ENCODE measurements around the gene BACE2.

DNA sequence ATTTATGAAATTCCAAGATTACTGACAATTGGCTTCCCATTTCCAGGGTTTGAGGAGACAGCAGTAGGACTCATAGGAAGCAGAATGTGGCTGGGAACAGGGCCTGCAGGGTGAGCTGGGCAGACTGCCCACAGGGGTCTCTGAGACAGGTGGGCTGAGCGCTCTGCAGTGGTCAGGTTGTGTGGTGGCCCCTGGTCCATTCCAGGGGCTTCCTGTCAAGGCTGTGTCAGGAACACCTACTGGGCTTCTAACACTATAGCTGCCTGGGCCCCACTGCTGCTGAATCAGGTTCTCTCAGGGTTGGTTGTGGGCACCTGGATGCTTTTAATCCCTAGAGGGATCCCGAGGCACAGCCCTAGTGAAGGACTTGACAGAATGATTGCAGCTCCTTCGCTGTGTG lies 72.1 kb downstream of the BACE2 start:
- TF ChIP-seq, protein P1, sequence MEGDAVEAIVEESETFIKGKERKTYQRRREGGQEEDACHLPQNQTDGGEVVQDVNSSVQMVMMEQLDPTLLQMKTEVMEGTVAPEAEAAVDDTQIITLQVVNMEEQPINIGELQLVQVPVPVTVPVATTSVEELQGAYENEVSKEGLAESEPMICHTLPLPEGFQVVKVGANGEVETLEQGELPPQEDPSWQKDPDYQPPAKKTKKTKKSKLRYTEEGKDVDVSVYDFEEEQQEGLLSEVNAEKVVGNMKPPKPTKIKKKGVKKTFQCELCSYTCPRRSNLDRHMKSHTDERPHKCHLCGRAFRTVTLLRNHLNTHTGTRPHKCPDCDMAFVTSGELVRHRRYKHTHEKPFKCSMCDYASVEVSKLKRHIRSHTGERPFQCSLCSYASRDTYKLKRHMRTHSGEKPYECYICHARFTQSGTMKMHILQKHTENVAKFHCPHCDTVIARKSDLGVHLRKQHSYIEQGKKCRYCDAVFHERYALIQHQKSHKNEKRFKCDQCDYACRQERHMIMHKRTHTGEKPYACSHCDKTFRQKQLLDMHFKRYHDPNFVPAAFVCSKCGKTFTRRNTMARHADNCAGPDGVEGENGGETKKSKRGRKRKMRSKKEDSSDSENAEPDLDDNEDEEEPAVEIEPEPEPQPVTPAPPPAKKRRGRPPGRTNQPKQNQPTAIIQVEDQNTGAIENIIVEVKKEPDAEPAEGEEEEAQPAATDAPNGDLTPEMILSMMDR (IDR thresholded peaks at IDR 0.05; ENCODE audit: poor library complexity): no peak
- no peak for TF ChIP-seq EZH2 (IDR thresholded peaks at IDR 0.05; ENCODE audit: borderline replicate concordance)
